ENCODE measurements around the gene OR2L8.

The OR2L8 gene, protein sequence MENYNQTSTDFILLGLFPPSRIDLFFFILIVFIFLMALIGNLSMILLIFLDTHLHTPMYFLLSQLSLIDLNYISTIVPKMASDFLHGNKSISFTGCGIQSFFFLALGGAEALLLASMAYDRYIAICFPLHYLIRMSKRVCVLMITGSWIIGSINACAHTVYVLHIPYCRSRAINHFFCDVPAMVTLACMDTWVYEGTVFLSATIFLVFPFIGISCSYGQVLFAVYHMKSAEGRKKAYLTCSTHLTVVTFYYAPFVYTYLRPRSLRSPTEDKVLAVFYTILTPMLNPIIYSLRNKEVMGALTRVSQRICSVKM

DNA sequence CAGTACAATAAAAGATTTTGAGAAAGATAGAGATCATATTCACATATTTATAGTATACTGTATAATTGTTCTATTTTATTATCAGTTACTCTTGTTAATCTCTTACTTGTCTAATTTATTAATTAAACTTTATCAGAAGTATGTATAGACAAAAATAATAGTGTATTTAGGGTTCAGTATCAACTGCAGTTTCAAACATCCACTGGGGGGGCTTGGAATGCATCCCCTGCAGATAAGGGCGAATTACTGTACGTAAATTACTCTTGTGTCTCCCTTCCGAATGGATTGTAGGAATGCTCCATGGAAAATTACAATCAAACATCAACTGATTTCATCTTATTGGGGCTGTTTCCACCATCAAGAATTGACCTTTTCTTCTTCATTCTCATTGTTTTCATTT lies at the start of gene OR2L8:
Gene OR2L8 (plus strand): TSS at position 301 of the 400 bp plus-strand sequence. CDS start 0 bp downstream, at position 301.
- Histone ChIP-seq H3K36me3 (ENCODE audit: low read depth) (no peaks in the 10 kb centered on the region), H3K4me1 (ENCODE audit: insufficient read depth, poor library complexity, severe bottlenecking) (no peaks in the 10 kb centered on the region), H3K27ac (ENCODE audit: poor library complexity, severe bottlenecking) (no peak within 1 kb of the TSS), H3K9me3 (ENCODE audit: severe bottlenecking) (no peaks in the 10 kb centered on the region), H3K27me3 (ENCODE audit: insufficient read depth, poor library complexity, severe bottlenecking) (no peaks in the 10 kb centered on the region), H3K4me3 (ENCODE audit: severe bottlenecking) (no peak within 1 kb of the TSS)
- ATAC-seq (ENCODE audit: low read depth), result no peak
- no peak for DNase-seq (ENCODE audit: low spot score)
- TF ChIP-seq, protein P1, sequence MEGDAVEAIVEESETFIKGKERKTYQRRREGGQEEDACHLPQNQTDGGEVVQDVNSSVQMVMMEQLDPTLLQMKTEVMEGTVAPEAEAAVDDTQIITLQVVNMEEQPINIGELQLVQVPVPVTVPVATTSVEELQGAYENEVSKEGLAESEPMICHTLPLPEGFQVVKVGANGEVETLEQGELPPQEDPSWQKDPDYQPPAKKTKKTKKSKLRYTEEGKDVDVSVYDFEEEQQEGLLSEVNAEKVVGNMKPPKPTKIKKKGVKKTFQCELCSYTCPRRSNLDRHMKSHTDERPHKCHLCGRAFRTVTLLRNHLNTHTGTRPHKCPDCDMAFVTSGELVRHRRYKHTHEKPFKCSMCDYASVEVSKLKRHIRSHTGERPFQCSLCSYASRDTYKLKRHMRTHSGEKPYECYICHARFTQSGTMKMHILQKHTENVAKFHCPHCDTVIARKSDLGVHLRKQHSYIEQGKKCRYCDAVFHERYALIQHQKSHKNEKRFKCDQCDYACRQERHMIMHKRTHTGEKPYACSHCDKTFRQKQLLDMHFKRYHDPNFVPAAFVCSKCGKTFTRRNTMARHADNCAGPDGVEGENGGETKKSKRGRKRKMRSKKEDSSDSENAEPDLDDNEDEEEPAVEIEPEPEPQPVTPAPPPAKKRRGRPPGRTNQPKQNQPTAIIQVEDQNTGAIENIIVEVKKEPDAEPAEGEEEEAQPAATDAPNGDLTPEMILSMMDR (IDR thresholded peaks at IDR 0.05; ENCODE audit: poor library complexity, severe bottlenecking), result no peak

DNA sequence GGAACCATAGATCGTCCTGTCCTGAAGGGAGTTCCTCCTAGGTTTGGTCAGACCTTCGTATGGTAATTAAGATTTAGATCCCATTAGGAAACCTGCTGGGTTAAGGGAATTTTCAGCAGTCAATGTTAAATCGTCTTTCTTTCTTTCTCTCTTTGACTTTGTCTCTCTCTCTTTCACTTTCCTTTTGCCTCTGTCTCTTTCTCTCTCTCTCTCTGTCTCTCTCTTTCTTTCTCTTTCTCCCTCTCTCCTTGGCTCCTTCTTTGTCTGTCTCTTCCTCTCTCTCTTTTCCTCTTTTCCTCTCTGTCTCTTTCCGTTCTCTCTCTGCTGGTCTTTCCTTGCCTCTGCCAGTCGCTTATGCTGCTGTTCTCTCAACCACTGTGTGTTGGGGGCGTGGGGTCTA lies 44.5 kb upstream of the OR2L8 start:
- Histone ChIP-seq H3K27ac (ENCODE audit: poor library complexity, severe bottlenecking) (no peak overlapping the region), H3K27me3 (ENCODE audit: insufficient read depth, poor library complexity, severe bottlenecking) (no peaks in the 10 kb centered on the region), H3K4me1 (ENCODE audit: insufficient read depth, poor library complexity, severe bottlenecking) (no peaks in the 10 kb centered on the region), H3K36me3 (ENCODE audit: low read depth) (no peaks in the 10 kb centered on the region), H3K4me3 (ENCODE audit: severe bottlenecking) (no peak overlapping the region), H3K9me3 (ENCODE audit: severe bottlenecking) (no peaks in the 10 kb centered on the region)
- TF ChIP-seq, protein P1 (IDR thresholded peaks at IDR 0.05; ENCODE audit: poor library complexity, severe bottlenecking), result no peak
- ATAC-seq (ENCODE audit: low read depth) (no peak), DNase-seq (ENCODE audit: low spot score) (no peak)

DNA sequence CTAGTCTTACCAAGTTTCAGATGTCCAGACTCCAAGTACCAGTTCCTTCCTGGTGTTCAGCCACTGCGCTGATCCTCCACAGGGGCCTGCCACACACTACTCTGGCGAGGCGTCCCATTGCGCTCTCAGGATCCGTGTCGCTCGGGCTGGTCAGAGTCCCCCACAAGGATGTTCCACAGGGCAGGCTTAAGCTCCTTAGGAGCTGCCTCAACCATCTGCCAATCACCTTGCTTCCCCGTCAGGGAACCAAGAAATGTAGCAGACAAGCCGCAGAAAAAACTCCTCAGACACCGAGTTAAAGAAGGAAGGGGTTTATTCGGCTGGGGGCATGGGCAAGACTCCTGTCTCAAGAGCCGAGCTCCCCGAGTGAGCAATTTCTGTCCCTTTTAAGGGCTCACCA lies 43.5 kb upstream of the OR2L8 start:
- TF ChIP-seq, protein P1 (IDR thresholded peaks at IDR 0.05; ENCODE audit: poor library complexity, severe bottlenecking), result no peak
- Histone ChIP-seq H3K27ac (ENCODE audit: poor library complexity, severe bottlenecking) (no peak overlapping the region), H3K4me1 (ENCODE audit: insufficient read depth, poor library complexity, severe bottlenecking) (no peaks in the 10 kb centered on the region), H3K36me3 (ENCODE audit: low read depth) (no peaks in the 10 kb centered on the region), H3K9me3 (ENCODE audit: severe bottlenecking) (no peaks in the 10 kb centered on the region), H3K4me3 (ENCODE audit: severe bottlenecking) (no peak overlapping the region), H3K27me3 (ENCODE audit: insufficient read depth, poor library complexity, severe bottlenecking) (no peaks in the 10 kb centered on the region)
- no peak for ATAC-seq (ENCODE audit: low read depth)
- no peak for DNase-seq (ENCODE audit: low spot score)

DNA sequence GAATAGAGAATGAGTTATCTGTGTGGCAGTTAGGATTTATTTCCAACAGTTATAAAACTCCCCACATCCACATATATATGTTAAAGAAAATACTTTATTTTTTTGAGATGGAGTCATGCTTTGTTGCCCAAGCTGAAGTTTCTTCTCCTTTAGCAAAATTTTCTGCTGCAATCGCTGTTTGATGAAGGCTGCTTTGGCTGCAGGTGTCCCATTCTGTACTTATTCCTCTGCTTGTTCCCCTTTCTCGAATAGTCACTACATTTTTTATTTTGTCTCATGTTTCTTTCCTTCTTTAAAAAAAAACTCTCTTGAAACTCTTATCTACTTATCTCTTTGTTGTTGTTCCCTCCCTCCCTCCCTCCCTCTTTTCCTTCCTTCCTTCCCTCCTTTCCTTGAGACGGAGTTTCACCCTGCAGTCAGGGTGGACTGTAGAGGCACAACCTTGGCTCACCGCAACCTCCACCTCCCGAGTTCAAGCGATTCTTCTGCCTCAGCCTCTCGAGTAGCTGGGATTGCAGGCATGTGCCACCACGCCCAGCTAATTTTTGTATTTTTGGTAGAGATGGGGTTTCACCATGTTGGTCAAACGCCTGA lies 42.7 kb upstream of the OR2L8 start:
- TF ChIP-seq, protein P1 (IDR thresholded peaks at IDR 0.05; ENCODE audit: poor library complexity, severe bottlenecking), result no peak
- Histone ChIP-seq H3K27me3 (ENCODE audit: insufficient read depth, poor library complexity, severe bottlenecking) (no peaks in the 10 kb centered on the region), H3K4me1 (ENCODE audit: insufficient read depth, poor library complexity, severe bottlenecking) (no peaks in the 10 kb centered on the region), H3K4me3 (ENCODE audit: severe bottlenecking) (no peak overlapping the region), H3K36me3 (ENCODE audit: low read depth) (no peaks in the 10 kb centered on the region), H3K9me3 (ENCODE audit: severe bottlenecking) (no peaks in the 10 kb centered on the region), H3K27ac (ENCODE audit: poor library complexity, severe bottlenecking) (no peak overlapping the region)
- ATAC-seq (ENCODE audit: low read depth) (no peak; the same call in 2 of the 3 replicates), DNase-seq (ENCODE audit: low spot score) (no peak)

Measured in RWPE2 (cell line).